ENCODE measurements around the gene MOB3A.

Gene MOB3A

GRCh38 chr19:2111425-2111824 lies 15.3 kb upstream of the MOB3A start:
- Histone ChIP-seq H3K9me2 (replicated peaks; ENCODE audit: low read depth, low read length) (no peaks in the 10 kb centered on the region), H3K4me2 (ENCODE audit: low read depth, low read length, poor library complexity, severe bottlenecking) (no peak overlapping the region), H3K27me3 (ENCODE audit: insufficient read depth, low read length, poor library complexity, severe bottlenecking) (no peaks in the 10 kb centered on the region), H3K9ac (ENCODE audit: low read depth, low read length, poor library complexity, severe bottlenecking) (no peak overlapping the region), H3K36me3 (ENCODE audit: insufficient read depth, low read length) (peaks cover 87% of the 10 kb centered on the region; the same call in 1 of the 2 replicates), H3K4me3 (ENCODE audit: low read length, poor library complexity, severe bottlenecking) (no peak overlapping the region), H3K4me1 (ENCODE audit: insufficient read depth, low read length, poor library complexity, severe bottlenecking) (no peaks in the 10 kb centered on the region), H3K9me3 (ENCODE audit: insufficient read depth, low read depth, low read length) (no peaks in the 10 kb centered on the region), H3K79me2 (ENCODE audit: insufficient read depth, low read length) (no peaks in the 10 kb centered on the region), H2AFZ (ENCODE audit: low read length) (no peak overlapping the region), H3F3A (ENCODE audit: low read depth) (no peaks in the 10 kb centered on the region), H4K20me1 (ENCODE audit: insufficient read depth, low read length, poor library complexity, severe bottlenecking) (no peaks in the 10 kb centered on the region)
- TF ChIP-seq CTCF (conservative IDR thresholded peaks at IDR 0.05; ENCODE audit: low read length): no peak
- TF ChIP-seq EZH2phosphoT487 (IDR thresholded peaks at IDR 0.05; ENCODE audit: borderline replicate concordance): no peak

- H3K4me3 ChIP-seq (ENCODE audit: low read length, poor library complexity, severe bottlenecking): no peak overlapping the region
Observed at GRCh38 chr19:2110822-2111221, 14.7 kb upstream of the MOB3A start.

GRCh38 chr19:2109046-2109864 lies 13.1 kb upstream of the MOB3A start:
- no peaks in the 10 kb centered on the region for H3K27me3 ChIP-seq (ENCODE audit: insufficient read depth, low read length, poor library complexity, severe bottlenecking)
- no peak for TF ChIP-seq CTCF (conservative IDR thresholded peaks at IDR 0.05; ENCODE audit: low read length)
- no peak for TF ChIP-seq EZH2phosphoT487 (IDR thresholded peaks at IDR 0.05; ENCODE audit: borderline replicate concordance)

More at GRCh38 chr19:2110822-2111221, 14.7 kb upstream of the MOB3A start:
- Histone ChIP-seq H3K9me2 (replicated peaks; ENCODE audit: low read depth, low read length) (no peaks in the 10 kb centered on the region), H3K27me3 (ENCODE audit: insufficient read depth, low read length, poor library complexity, severe bottlenecking) (no peaks in the 10 kb centered on the region), H3F3A (ENCODE audit: low read depth) (no peaks in the 10 kb centered on the region), H3K9me3 (ENCODE audit: insufficient read depth, low read depth, low read length) (no peaks in the 10 kb centered on the region), H3K79me2 (ENCODE audit: insufficient read depth, low read length) (no peaks in the 10 kb centered on the region), H2AFZ (ENCODE audit: low read length) (no peak overlapping the region), H3K4me1 (ENCODE audit: insufficient read depth, low read length, poor library complexity, severe bottlenecking) (no peaks in the 10 kb centered on the region), H3K4me2 (ENCODE audit: low read depth, low read length, poor library complexity, severe bottlenecking) (no peak overlapping the region), H4K20me1 (ENCODE audit: insufficient read depth, low read length, poor library complexity, severe bottlenecking) (no peaks in the 10 kb centered on the region), H3K36me3 (ENCODE audit: insufficient read depth, low read length) (peaks cover 87% of the 10 kb centered on the region; the same call in 1 of the 2 replicates), H3K9ac (ENCODE audit: low read depth, low read length, poor library complexity, severe bottlenecking) (no peak overlapping the region)
- TF ChIP-seq EZH2phosphoT487 (IDR thresholded peaks at IDR 0.05; ENCODE audit: borderline replicate concordance) (no peak), CTCF (conservative IDR thresholded peaks at IDR 0.05; ENCODE audit: low read length) (peak; percentile 50)

More at GRCh38 chr19:2109046-2109864, 13.1 kb upstream of the MOB3A start:
- Histone ChIP-seq H4K20me1 (ENCODE audit: insufficient read depth, low read length, poor library complexity, severe bottlenecking) (no peaks in the 10 kb centered on the region), H3K9me2 (replicated peaks; ENCODE audit: low read depth, low read length) (no peaks in the 10 kb centered on the region), H3F3A (ENCODE audit: low read depth) (no peaks in the 10 kb centered on the region), H3K4me3 (ENCODE audit: low read length, poor library complexity, severe bottlenecking) (no peak overlapping the region), H3K9me3 (ENCODE audit: insufficient read depth, low read depth, low read length) (no peaks in the 10 kb centered on the region), H3K79me2 (ENCODE audit: insufficient read depth, low read length) (peaks cover 2% of the 10 kb centered on the region; the same call in 1 of the 2 replicates), H3K36me3 (ENCODE audit: insufficient read depth, low read length) (peaks cover 78% of the 10 kb centered on the region; the same call in 1 of the 2 replicates), H2AFZ (ENCODE audit: low read length) (no peak overlapping the region), H3K4me2 (ENCODE audit: low read depth, low read length, poor library complexity, severe bottlenecking) (no peak overlapping the region), H3K9ac (ENCODE audit: low read depth, low read length, poor library complexity, severe bottlenecking) (no peak overlapping the region), H3K4me1 (ENCODE audit: insufficient read depth, low read length, poor library complexity, severe bottlenecking) (no peaks in the 10 kb centered on the region)

All from Loucy (cell line).